Activated CD8-positive, alpha-beta memory T cell treated with anti-CD3 and anti-CD28 coated beads for 24 hours (primary cell): Measurements from ENCODE around the gene RIPOR2.
A peak's percentile ranks its signal among the peaks of the same experiment; 100 is the strongest.
"Not testable (repeated sequence)": the region's sequence is repeated elsewhere in the genome, so short reads cannot be mapped to it uniquely, and the experiment has no call there.

Experiments
- DNase-seq: peaks from one replicate; pipeline ENCODE4 v3.0.0-alpha.2; 2020

RIPOR2 gene

GRCh38 chr6:24797596-24798216 is 138.1 kb downstream of the RIPOR2 start:
- DNase-seq, result no peak

DNA sequence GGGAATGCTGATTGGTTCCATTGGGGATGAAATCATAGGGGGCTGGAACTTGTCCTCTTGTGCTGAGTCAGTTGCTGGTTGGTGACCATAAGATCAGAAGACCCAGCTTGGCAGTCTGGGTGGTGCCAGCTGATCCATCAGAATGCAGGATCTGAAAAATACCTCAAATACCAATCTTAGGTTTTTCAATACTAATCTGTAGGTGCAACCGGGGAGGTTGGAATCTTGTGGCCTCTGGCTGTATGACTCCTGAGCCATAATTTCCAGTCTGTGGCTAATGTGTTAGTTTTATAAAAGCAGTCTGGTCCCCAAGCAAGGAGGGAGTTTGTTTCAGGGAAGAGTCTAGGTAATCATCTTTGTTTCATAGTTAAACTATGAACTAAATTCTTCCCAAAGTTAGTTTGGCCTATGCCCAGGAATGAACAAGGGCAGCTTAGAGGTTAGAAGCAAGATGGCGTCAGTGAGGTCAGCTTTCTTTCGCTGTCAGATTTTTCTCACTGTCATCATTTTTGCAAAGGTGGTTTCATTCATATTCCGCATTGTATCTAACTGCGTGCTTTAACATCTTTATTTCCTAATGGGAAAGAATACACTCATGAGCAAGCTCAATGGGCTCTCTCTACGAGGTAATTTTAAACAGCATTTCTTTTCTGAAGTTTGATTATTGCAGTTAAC is 139.0 kb downstream of the RIPOR2 start:
- DNase-seq, result no peak

DNA sequence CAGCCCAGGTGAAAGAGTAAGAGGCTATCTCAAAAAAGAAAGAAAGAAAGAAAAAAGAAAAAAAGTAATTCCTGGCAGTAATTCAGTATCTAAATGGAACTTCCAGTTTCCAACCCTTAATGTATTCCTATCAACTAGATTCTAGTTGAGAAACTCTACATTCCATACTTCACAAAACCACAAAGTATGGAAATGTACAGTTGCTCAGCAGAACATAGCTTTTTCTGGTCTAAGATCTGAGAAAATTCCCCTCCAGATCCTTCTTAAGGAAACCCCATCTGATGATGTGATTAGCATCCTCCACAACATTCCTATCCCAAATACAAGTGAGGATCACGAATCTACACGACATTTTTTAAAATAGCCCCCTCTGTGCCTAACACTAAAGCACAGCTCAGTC is 140.7 kb downstream of the RIPOR2 start:
- no peak for DNase-seq

DNA sequence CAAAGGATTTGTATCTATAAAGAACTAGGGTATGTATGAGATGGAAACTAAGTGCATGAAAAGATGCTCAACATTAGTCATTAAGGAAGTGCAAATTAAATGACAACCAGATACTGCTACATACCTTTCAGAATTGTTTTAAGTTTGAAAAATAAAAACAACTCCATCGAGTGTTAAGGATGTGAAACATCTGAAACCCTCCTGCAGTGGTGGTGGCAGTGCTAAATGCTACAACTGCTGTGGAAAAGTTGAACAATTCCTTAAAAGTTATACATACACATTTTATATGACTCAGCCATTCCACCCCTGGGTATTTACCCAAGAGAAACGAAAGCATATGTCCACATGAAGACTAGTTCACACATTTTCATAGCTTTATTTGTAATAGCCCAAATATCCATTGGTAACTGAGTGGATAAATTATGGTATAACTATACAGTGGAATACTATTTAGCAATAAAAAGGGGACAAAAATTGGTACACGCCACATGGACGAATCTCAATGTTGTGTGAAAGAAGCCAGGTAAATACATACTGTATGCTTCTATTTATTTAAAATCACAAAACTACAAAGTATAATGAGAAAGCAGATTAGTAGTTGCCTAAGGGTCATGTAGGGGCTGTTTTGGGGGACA is 147.6 kb downstream of the RIPOR2 start:
- DNase-seq, result no peak

GRCh38 chr6:24780206-24780605 is 155.6 kb downstream of the RIPOR2 start:
- DNase-seq, result no peak

- DNase-seq, result no peak
These were observed 156.2 kb downstream of the RIPOR2 start for GRCh38 chr6:24779416-24780016.

- DNase-seq, result no peak
These were observed 156.9 kb downstream of the RIPOR2 start for GRCh38 chr6:24778878-24779277.

DNA sequence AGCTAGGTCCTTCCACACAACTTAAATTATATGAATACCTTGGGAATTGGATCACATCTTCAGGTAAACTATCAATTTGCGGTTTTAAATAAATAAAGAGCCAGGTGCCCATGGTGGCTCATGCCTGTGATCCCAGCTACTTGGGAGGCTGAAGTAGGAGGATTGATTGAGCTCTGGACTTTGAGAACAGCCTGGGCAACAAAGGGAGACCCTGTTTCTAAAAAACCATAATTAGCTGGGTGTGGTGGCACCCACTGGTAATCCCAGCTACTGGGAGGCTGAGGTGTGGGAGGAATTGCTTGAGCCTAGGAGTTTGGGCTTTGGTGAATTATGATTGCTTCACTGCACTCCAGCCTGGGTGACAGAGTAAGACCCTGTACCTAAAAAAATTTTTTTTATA is 157.6 kb downstream of the RIPOR2 start:
- DNase-seq, result no peak

- DNase-seq, result no peak
These were observed 158.5 kb downstream of the RIPOR2 start for GRCh38 chr6:24777227-24777626.

- no peak for DNase-seq
These were observed 160.2 kb downstream of the RIPOR2 start for GRCh38 chr6:24775520-24776058.

GRCh38 chr6:24774696-24775519 is 160.9 kb downstream of the RIPOR2 start, which contains the start of gene GMNN:
TSS of gene GMNN (plus strand) at chr6:24774937. CDS start at chr6:24777247, 2,310 bp downstream.
- DNase-seq, result peak; percentile 99

- no peak for DNase-seq
These were observed 167.4 kb downstream of the RIPOR2 start for GRCh38 chr6:24768361-24768760.

GRCh38 chr6:24766680-24767462 is 168.9 kb downstream of the RIPOR2 start:
- DNase-seq, result no peak

GRCh38 chr6:24765968-24766367 is 169.8 kb downstream of the RIPOR2 start:
- not testable (repeated sequence) for DNase-seq

- DNase-seq, result not testable (repeated sequence)
These were observed 170.6 kb downstream of the RIPOR2 start for GRCh38 chr6:24764833-24765828.

GRCh38 chr6:24763578-24763977 is 172.2 kb downstream of the RIPOR2 start:
- DNase-seq, result no peak

DNA sequence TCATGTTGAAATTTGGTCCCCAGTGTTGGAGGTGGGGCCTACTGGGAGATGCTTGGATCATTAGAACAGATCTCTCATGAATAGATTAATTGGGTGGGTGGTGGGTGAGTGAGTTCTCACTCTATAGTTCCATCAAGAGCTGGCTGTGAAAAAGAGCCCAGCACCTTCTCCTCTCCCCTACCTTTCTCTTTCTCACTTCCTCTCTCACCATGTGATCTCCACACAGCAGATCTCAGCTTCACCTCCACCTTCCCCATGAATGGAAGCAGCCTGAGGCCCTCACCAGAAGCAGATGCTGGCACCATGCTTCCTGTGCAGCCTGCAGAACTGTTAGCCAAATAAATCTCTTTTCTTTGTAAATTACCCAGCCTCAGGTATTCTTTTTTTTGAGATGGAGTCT is 173.9 kb downstream of the RIPOR2 start:
- DNase-seq, result no peak

DNA sequence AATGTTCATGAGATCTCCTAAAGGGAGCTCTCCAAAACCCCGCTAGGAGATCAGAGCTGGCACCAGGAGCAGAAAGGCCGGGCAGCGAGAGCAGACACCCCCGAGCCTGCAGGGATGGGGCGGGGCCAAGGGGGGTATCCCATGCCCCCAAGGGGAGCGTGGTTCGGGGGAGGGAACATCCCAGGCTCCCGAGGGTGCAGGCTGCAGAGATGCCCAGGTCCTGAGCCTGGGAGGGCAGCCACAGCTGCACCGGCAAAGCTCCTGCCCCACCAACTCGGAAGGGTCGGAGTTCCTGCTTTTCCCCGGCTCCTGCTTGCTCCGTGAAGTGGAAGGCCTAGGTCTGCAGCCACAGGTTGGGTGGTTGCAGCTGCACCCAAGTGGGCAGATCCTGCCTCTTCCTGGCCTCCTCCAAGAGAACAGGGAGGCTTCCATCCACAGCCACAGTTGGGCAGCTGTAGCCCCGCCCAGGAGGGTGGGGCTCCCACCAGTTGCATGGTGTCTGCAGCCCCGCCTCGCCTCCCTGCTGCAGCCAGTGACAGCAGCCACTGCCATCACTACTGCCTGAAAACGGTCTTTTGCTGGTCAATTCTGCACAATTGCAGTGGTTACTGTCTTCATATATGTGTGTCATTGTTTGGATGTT is 174.4 kb downstream of the RIPOR2 start:
- no peak for DNase-seq

DNA sequence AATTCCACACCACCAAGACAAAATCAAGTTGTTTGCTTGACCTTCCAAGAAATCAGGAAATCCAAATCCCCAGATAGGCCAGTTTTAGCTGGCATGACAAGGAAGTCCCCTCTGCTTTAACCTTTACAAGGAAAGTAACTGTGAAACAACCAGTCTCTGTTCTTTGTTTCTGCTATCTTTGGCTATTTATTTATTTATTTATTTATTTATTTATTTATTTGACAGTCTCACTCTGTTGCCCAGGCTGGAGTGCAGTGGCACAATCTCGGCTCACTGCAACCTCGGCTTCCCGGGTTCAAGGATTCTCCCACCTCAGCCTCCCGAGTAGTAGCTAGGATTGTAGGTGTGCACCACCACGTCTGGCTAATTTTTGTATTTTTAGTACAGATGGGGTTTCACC is 175.6 kb downstream of the RIPOR2 start:
- DNase-seq, result no peak

DNA sequence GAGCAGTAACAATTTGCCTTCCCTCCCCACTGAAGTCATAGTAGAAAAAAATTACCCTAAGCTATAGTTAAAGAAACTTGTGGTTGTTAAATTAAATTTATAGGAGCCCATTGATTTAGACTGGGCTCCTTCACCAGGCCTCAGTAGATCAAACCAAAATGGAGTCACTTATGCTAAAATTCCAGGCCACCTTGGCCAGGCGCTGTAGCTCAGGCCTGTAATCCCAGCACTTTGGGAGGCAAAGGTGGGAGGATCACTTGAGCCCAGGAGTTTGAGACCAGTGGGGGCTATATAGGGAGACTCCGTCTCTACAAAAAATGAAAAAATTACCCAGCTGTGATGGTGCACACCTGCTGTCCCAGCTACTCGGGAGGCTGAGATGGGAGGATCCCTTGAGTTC is 176.0 kb downstream of the RIPOR2 start:
- no peak for DNase-seq
